Activated CD4-positive, alpha-beta T cell treated with anti-CD3 and anti-CD28 coated beads, Interleukin-2, amount 50 U/mL, for 4 hours (primary cell): ENCODE data around the gene STEEP1.
A peak's percentile ranks its signal among the peaks of the same experiment; 100 is the strongest.

Experiments used
- DNase-seq, 2 experiments: peaks; one replicate each; pipeline ENCODE4 v3.0.0-alpha.2; 2020

The STEEP1 gene

GRCh38 chrX:119565107-119565663 lies at the start of gene STEEP1:
STEEP1 (minus strand) TSS chrX:119565409; CDS start chrX:119565355, 54 bp downstream.
- peak; percentile 83 to 85 for DNase-seq

- no peak for DNase-seq
Observed at GRCh38 chrX:119614776-119615175, 49.6 kb upstream of the STEEP1 start.

- no peak for DNase-seq
Observed at GRCh38 chrX:119607018-119607389, 41.8 kb upstream of the STEEP1 start.

- peak; percentile 87 to 89 for DNase-seq
Observed at GRCh38 chrX:119606280-119607017, 41.2 kb upstream of the STEEP1 start, which contains the start of gene NKRF. NKRF (minus strand) TSS chrX:119606424.

GRCh38 chrX:119605464-119606279 lies 40.5 kb upstream of the STEEP1 start:
- DNase-seq: peak; percentile 27 to 39

- no peak for DNase-seq
Observed at GRCh38 chrX:119604766-119605463, 39.7 kb upstream of the STEEP1 start.

- DNase-seq: no peak
Observed at GRCh38 chrX:119602701-119603255, 37.6 kb upstream of the STEEP1 start.

GRCh38 chrX:119589810-119590209 lies 24.6 kb upstream of the STEEP1 start:
- no peak for DNase-seq

GRCh38 chrX:119583431-119584059 lies 18.3 kb upstream of the STEEP1 start:
- no peak for DNase-seq

- DNase-seq: no peak
Observed at GRCh38 chrX:119579414-119579813, 14.2 kb upstream of the STEEP1 start.

- DNase-seq: peak; percentile 86
Observed at GRCh38 chrX:119574394-119575266, 9.4 kb upstream of the STEEP1 start, which contains the start of gene UBE2A. UBE2A (plus strand) TSS chrX:119574563; CDS start chrX:119574712, 149 bp downstream.

GRCh38 chrX:119573840-119574393 lies 8.7 kb upstream of the STEEP1 start:
- no peak for DNase-seq

GRCh38 chrX:119573222-119573621 lies 8.0 kb upstream of the STEEP1 start:
- DNase-seq: no peak

- DNase-seq: no peak
Observed at GRCh38 chrX:119570351-119570835, 5.2 kb upstream of the STEEP1 start.

GRCh38 chrX:119552508-119552907 lies 12.7 kb downstream of the STEEP1 start:
- no peak for DNase-seq

- no peak for DNase-seq
Observed at GRCh38 chrX:119549327-119550016, 15.7 kb downstream of the STEEP1 start.

- no peak for DNase-seq
Observed at GRCh38 chrX:119541188-119541587, 24.0 kb downstream of the STEEP1 start.

- DNase-seq: no peak
Observed at GRCh38 chrX:119539872-119540271, 25.3 kb downstream of the STEEP1 start.

GRCh38 chrX:119537487-119537886 lies 27.7 kb downstream of the STEEP1 start:
- no peak for DNase-seq
